GM21576 (cell line): ENCODE measurements around the gene MAJIN.
"Not testable (repeated sequence)": the region's sequence is repeated elsewhere in the genome, so short reads cannot be mapped to it uniquely, and the experiment has no call there.

Experiments
- ATAC-seq: cut with Tn5 transposase; IDR thresholded peaks from one replicate; pipeline ENCODE4 v1.9.1; 2021; ENCODE audit warnings: mild to moderate bottlenecking, moderate library complexity; ENCODE audit not compliant: unreplicated experiment

MAJIN gene, protein sequence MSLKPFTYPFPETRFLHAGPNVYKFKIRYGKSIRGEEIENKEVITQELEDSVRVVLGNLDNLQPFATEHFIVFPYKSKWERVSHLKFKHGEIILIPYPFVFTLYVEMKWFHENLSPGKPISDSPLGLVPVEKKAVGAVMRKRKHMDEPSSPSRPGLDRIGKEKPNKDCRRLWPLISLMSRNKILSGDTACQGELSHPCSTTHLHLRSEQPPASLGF

GRCh38 chr11:64971421-64972233, at the start of gene MAJIN:
Gene MAJIN, minus strand, starts transcription at chr11:64972108. Its CDS starts 12,703 bp downstream, at chr11:64959405.
- ATAC-seq: no peak

DNA sequence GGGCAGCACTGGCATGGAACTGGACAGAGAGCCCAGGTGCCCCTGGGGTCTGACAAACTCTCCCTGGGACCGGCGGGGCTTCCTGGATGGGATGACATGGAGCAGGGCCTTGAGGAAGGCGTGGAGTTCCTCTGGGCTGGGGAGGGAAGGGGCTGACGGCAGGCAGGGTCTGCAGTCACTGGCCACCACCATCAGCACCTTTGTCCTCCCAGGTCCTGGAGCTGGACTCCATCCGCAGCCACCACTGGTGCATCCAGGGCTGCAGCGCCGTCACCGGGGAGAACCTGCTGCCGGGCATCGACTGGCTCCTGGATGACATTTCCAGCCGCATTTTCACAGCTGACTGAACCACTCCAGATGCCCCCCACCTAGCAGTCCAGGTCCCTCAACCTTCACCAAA, 49.6 kb upstream of the MAJIN start:
- ATAC-seq: no peak

- no peak for ATAC-seq
These were observed 49.1 kb upstream of the MAJIN start for GRCh38 chr11:65021003-65021402.

DNA sequence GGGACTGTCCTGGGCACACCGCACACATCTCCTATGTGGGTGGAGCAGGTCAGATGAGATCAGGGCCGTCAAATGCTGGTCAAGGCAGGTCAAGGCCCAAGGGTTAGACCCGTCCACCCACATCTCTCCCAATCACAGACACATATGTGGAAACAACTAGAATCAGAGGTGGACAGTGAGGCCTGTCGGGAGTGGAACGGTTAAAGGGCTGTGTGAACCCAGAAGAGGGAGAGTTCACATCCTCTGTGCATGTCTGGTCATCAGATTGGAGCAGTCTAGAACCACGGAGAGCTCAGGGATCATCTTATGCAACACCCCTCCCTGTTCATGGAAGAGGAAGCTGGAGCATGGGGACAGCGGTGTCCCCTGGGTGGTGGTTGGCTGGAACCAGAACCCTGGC, 47.9 kb upstream of the MAJIN start:
- no peak for ATAC-seq

- no peak for ATAC-seq
These were observed 46.0 kb upstream of the MAJIN start for GRCh38 chr11:65017937-65018336.

- ATAC-seq: no peak
These were observed 44.8 kb upstream of the MAJIN start for GRCh38 chr11:65016705-65017104.

- ATAC-seq: no peak
These were observed 42.9 kb upstream of the MAJIN start for GRCh38 chr11:65014726-65015227.

DNA sequence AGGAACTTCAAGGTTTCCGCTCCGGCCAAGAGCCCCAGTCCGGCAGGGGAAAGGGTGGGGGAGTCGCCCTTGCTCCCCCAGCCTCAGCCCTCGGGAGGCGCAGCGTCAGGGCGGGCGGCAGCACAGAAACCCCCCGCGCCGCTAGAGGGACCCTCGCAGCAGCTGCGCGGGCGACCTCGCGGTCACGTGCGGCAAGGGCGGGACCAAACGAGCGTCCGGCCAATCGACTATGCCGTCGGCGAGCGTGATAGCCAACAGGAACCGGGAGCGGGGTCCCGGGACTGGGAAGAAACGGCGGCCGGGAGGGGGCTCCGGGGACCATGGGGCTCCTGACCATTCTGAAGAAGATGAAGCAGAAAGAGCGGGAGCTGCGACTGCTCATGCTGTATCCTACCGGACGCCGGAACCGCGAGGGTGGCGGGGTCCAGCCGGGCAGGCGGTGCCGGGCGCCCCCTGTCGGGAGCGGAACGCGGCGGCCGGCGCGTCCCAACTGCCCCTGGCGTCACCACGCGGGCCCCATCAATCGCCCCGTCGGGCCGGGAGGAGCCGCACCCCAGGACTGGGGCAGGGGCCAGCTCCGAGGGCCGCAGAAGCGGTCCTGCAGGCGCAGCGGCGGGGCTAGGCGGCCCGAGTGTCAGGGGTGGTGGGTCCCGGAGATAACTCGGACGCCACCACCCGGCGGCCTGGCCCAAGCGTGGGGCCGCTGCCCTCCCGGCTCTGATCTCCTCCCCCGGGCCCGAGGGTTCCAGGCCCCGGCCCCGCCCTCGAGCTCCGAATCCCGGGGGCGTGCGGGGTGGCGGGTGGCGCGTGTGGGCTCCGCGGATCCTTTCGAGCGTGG, 42.2 kb upstream of the MAJIN start, which contains the start of gene ARL2:
ARL2 (plus strand) TSS at position 273 of the 838 bp plus-strand sequence; CDS start at position 321, 48 bp downstream.
- peak; percentile 72 for ATAC-seq

- peak; percentile 57 for ATAC-seq
These were observed 41.4 kb upstream of the MAJIN start for GRCh38 chr11:65013130-65013887.

DNA sequence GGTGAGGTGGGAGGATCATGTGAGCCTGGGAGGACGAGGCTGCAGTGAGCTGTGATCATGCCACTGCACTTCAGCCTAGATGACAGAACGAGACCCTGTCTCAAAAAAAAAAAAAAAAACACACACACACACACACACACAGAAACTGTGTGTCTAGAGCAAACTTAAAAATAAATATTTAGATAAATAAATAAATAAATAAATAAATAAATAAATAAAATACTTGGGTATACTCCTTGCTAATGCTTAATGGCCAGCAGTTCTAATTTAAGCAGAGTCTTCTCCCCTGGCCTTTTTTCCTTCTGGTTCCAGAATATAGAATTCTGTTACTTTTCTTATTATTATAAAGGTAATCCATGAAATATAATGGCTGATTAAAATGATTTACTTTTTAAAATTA, 37.0 kb upstream of the MAJIN start:
- ATAC-seq: no peak

- no peak for ATAC-seq
These were observed 36.1 kb upstream of the MAJIN start for GRCh38 chr11:65008016-65008415.

- not testable (repeated sequence) for ATAC-seq
These were observed 32.1 kb upstream of the MAJIN start for GRCh38 chr11:65003968-65004367.

DNA sequence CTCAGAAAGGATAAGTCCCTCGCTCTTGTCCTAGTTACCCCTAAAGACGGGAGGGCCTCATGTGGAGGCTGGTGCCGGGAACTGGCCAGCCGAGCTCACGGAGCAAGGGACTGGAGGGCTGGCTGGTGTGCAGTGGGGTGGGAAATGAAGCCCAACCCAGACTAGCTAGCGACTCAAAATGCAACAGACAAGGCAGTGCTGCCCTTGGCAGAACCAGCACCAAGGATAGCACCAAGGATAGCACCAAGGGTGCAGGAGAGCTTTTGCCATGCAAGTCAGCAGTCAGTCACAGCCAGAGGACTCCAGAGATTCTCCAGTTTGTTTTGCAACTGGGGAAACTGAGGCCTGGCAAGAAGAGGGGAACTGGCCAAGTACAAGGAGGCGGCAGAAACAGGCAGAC, 31.4 kb upstream of the MAJIN start:
- ATAC-seq: no peak

- no peak for ATAC-seq
These were observed 30.8 kb upstream of the MAJIN start for GRCh38 chr11:65002706-65003105.

DNA sequence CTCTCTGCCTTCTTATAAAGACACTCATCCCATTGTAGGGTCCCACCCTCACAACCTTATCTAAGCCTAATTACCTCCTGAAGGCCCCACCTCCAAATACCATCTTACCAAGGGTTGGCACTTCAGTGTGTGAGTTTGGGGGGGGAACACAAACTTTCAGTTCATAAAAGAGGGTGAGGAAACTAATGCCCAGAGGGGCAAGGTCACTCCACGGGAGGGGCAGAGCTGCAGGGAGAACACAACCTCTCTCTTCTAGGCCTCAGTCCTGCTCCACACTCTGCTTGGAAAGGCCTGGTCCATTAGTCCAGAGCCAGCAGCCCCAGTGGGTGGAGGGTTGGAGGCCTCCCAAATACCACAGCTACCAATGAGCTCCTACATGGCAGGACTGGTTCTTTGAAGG, 27.6 kb upstream of the MAJIN start:
- no peak for ATAC-seq

- ATAC-seq: no peak
These were observed 27.0 kb upstream of the MAJIN start for GRCh38 chr11:64998690-64999431.

DNA sequence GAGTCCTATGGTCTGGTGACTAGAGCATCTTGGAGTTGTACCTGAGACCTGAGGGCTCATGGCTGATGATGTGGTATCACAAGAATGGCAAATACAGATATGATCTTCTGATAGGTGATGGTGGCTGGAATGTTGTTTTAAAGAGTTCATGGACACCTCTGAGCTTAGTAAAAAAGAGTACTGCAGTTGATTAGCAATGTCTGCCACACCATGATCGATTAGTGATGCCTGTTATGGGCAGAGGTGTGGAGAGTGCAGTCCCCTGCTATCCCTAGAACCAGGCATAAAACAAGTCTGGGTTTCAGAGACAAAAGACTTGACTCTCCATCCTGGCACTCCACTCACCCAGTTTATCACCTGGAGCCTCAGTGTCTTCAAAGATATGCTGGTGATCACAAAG, 26.2 kb upstream of the MAJIN start:
- ATAC-seq: no peak

DNA sequence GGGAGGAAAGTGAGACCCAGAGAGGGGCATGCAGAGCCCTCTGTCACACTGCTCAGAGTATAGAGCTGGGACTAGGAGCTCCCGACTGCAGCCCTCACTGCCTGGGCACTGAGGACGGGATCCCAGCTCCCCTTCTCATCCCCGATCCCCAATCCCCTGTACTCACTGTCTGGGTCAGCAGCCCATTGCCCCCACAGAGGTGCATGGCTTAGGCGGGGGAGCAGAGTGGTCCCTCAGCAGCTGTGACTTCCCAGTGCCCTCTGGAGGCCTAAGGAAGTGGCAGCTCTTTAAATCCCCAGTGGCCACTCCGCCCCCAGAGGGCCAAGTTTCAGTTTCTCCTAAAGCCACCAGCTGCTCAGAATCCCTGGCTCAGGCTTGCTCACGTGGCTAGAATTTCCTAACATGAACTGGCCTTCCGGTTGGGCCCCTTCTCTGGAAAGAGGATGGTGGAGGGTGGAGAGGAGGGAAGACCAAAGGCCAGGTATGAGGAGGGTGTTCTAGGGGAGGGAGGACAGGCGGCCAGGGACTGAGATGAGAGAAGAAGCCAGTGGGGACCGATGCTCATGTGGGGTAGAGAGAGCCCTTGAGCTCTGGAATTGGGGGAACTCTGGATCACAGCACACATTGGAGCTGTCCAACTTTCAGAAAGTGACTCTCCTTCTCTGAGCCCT, 24.9 kb upstream of the MAJIN start, which contains the start of gene BATF2:
BATF2 (minus strand) TSS at position 262 of the 671 bp plus-strand sequence; CDS start at position 205, 57 bp downstream.
- no peak for ATAC-seq

- no peak for ATAC-seq
These were observed 24.4 kb upstream of the MAJIN start for GRCh38 chr11:64996327-64996709.
